Type B pancreatic cell (in vitro differentiated cells): ENCODE measurements around the gene ITPKB. TPM values are rescaled to one million over a fixed set of nuclear protein-coding genes. Genes with fewer than 3 reads are reported as not detected.
A peak's percentile ranks its signal among the peaks of the same experiment; 100 is the strongest.

ENCODE experiments used
- DNase-seq: peaks from one replicate; pipeline ENCODE4 v3.0.0; 2021; ENCODE audit warnings: mixed read lengths; ENCODE audit not compliant: unreplicated experiment; ENCODE audit errors: extremely low spot score
- H3K27ac Mint-ChIP-seq: 2 replicates; pipeline ENCODE4 v1.8.0; 2021; ENCODE audit warnings: mild to moderate bottlenecking, mixed read lengths
- H3K27me3 Mint-ChIP-seq: 2 replicates; pipeline ENCODE4 v1.8.0; 2021; ENCODE audit warnings: mixed read lengths
- H3K36me3 Mint-ChIP-seq: 2 replicates; pipeline ENCODE4 v1.8.0; 2021; ENCODE audit warnings: mixed read lengths
- H3K4me1 Mint-ChIP-seq: one replicate; pipeline ENCODE4 v1.8.0; 2021; ENCODE audit warnings: mixed read lengths; ENCODE audit not compliant: unreplicated experiment
- H3K4me3 Mint-ChIP-seq: 2 replicates; pipeline ENCODE4 v1.8.0; 2021; ENCODE audit warnings: mild to moderate bottlenecking, mixed read lengths
- H3K9me3 Mint-ChIP-seq: 2 replicates; pipeline ENCODE4 v1.8.0; 2021; ENCODE audit warnings: mixed read lengths
- CTCF ChIP-seq: fragments of 200-600 bp; sonication (generic); conservative IDR thresholded peaks from 2 replicates; pipeline ENCODE4 v1.5.0; 2021; ENCODE audit warnings: antibody characterized with exemption, mild to moderate bottlenecking
- long read RNA-seq: library from polyadenylated mRNA; unstranded; transcript quantifications from one replicate; pipeline ENCODE4 v2.0.0, GENCODE V29; 2020
- total RNA-seq: library from RNA; stranded (reverse); gene quantifications from 2 replicates; pipeline ENCODE4 v1.2.1, GENCODE V29; 2021; ENCODE audit warnings: low replicate concordance

The ITPKB gene
- total RNA-seq: 24.5 and 31.4 TPM in 2 replicates
- long read RNA-seq, partial matches to known transcripts: 0 of 4 reads
- long read RNA-seq, other reads (novel, unspliced or antisense): 4 of 4 reads

DNA sequence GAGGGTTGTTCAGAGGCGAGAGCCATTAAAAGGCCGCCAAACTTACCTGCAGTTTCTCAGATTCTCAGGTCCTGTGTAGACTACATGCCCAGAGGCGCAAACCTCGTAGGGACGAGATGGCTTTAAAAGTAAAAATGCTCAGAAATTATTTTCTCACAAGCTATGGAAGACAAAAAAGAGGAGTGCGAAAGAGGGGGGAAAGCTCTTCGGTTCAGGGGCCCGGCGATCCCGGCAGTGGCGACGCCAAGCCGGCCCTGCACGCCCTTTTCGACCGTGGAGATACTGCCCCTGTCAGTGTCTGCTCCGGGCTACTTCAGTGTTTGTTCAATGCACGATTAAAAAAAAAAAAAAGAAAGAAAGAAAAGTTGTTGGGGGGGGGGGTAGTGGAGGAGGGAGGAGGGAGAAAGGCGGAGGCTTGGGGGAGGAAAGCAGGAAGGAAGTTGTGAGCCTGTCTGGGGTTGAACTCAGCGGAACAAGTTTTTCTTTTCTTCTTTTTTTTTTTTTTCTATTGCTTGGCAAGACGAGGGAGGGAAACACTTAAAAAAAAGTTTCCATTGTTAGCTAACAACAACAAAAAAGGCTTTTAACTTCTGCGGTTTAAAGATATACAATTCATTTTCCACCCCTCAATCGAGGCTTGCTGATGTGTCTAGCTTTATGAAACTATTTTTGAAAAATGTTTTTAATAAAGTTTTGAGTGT lies at the start of gene ITPKB:
ITPKB (minus strand) TSS at position 288 of the 701 bp plus-strand sequence. CDS start 1,824 bp downstream, outside the sequence.
- H3K36me3 Mint-ChIP-seq: peaks cover 10% of the 10 kb centered on the region
- no peak for DNase-seq
- no peaks in the 10 kb centered on the region for H3K27me3 Mint-ChIP-seq
- peak within 1 kb of the TSS; percentile 89 for H3K27ac Mint-ChIP-seq
- no peak for TF ChIP-seq CTCF
- no peaks in the 10 kb centered on the region for H3K9me3 Mint-ChIP-seq
- H3K4me1 Mint-ChIP-seq: peaks cover 6% of the 10 kb centered on the region
- peak within 1 kb of the TSS; percentile 97 for H3K4me3 Mint-ChIP-seq

GRCh38 chr1:226787638-226788037 lies 48.6 kb upstream of the ITPKB start:
- Mint-ChIP-seq H3K4me3 (no peak overlapping the region), H3K4me1 (peaks cover 5% of the 10 kb centered on the region), H3K27me3 (peaks cover 5% of the 10 kb centered on the region), H3K27ac (no peak overlapping the region), H3K9me3 (no peaks in the 10 kb centered on the region), H3K36me3 (no peaks in the 10 kb centered on the region)
- TF ChIP-seq CTCF: no peak
- DNase-seq: no peak

GRCh38 chr1:226787071-226787470 lies 48.0 kb upstream of the ITPKB start:
- TF ChIP-seq CTCF: no peak
- Mint-ChIP-seq H3K4me3 (no peak overlapping the region), H3K9me3 (no peaks in the 10 kb centered on the region), H3K36me3 (no peaks in the 10 kb centered on the region), H3K4me1 (peaks cover 5% of the 10 kb centered on the region), H3K27ac (no peak overlapping the region), H3K27me3 (peaks cover 5% of the 10 kb centered on the region)
- no peak for DNase-seq

- TF ChIP-seq CTCF: no peak
- no peak overlapping the region for H3K4me3 Mint-ChIP-seq
Measured at GRCh38 chr1:226786550-226786949, 47.5 kb upstream of the ITPKB start.

GRCh38 chr1:226785805-226786204 lies 46.7 kb upstream of the ITPKB start:
- Mint-ChIP-seq H3K36me3 (no peaks in the 10 kb centered on the region), H3K4me3 (no peak overlapping the region), H3K27me3 (peaks cover 5% of the 10 kb centered on the region), H3K9me3 (no peaks in the 10 kb centered on the region), H3K27ac (no peak overlapping the region), H3K4me1 (peaks cover 5% of the 10 kb centered on the region)
- no peak for DNase-seq
- no peak for TF ChIP-seq CTCF

More at GRCh38 chr1:226786550-226786949, 47.5 kb upstream of the ITPKB start:
- no peak for DNase-seq
- Mint-ChIP-seq H3K27ac (no peak overlapping the region), H3K4me1 (peaks cover 5% of the 10 kb centered on the region), H3K9me3 (no peaks in the 10 kb centered on the region), H3K27me3 (peaks cover 5% of the 10 kb centered on the region), H3K36me3 (no peaks in the 10 kb centered on the region)
